Gastrocnemius medialis (tissue), 4 donors: ENCODE results near the gene OR4M2. TPM values are rescaled to one million over a fixed set of nuclear protein-coding genes. Genes with fewer than 3 reads are reported as not detected.
"Not testable (repeated sequence)": the region's sequence is repeated elsewhere in the genome, so short reads cannot be mapped to it uniquely, and the experiment has no call there.

ENCODE experiments used
- ATAC-seq, 2 donors: fragments of 150-250 bp; one replicate each; pipeline ENCODE4 v1.9.1; 2016
- DNase-seq, 2 donors: peaks; one replicate each; pipeline ENCODE4 v3.0.0-alpha.2; 2019
- H3K27ac ChIP-seq, 4 donors: fragments of 200-600 bp; sonication (generic); 1 replicate in 1 of 4; 2 replicates in 3 of 4; pipeline ENCODE4 v1.5.1; 2016 to 2018; ENCODE audit warnings: mild to moderate bottlenecking in 2 of 4, moderate library complexity in 1 of 4
- H3K27me3 ChIP-seq, 3 donors: fragments of 200-600 bp; sonication (generic) in 2 of 3; 1 replicate in 1 of 3; 2 replicates in 2 of 3; pipeline versions ENCODE4 v1.5.1 to v1.6.0; 2016 to 2019; ENCODE audit warnings: mild to moderate bottlenecking in 1 of 3, moderate library complexity in 1 of 3
- H3K36me3 ChIP-seq, 2 donors: fragments of 200-600 bp; sonication (generic) in 1 of 2; one replicate each; pipeline ENCODE4 v1.5.1; 2017 to 2018
- H3K4me1 ChIP-seq, 2 donors: fragments of 200-600 bp; sonication (generic) in 1 of 2; one replicate each; pipeline ENCODE4 v1.5.1; 2016 to 2017; ENCODE audit warnings: mild to moderate bottlenecking in 2 of 2
- H3K4me3 ChIP-seq, 4 donors: fragments of 200-600 bp; sonication (generic) in 3 of 4; 1 replicate in 1 of 4; 2 replicates in 3 of 4; pipeline ENCODE4 v1.5.1; 2016 to 2019; ENCODE audit warnings: mild to moderate bottlenecking in 2 of 4
- H3K9me3 ChIP-seq, 3 donors: fragments of 200-600 bp; sonication (generic) in 2 of 3; 1 replicate in 1 of 3; 2 replicates in 2 of 3; pipeline ENCODE4 v1.5.1; 2016 to 2019
- in situ Hi-C, 4 donors: fragments of 200-750 bp; cut with MboI; loops; one replicate each; pipeline versions ENCODE4 v1.15.0 to v1.8.0; 2017; ENCODE audit warnings: low sequenced_read_pairs in 4 of 4
- intact Hi-C: fragments of 100-400 bp; cut with DNase I; formaldehyde crosslinking; loops from one replicate; pipeline ENCODE4 v1.15.1; 2023; ENCODE audit warnings: low total_unique reads
- total RNA-seq, 4 donors: library from RNA; depleted of rRNA; stranded (reverse); fragments of >200 nt; gene quantifications; one replicate each; pipeline versions ENCODE4 v1.1.0 to v1.2.3, GENCODE V29; 2016

Gene OR4M2, protein sequence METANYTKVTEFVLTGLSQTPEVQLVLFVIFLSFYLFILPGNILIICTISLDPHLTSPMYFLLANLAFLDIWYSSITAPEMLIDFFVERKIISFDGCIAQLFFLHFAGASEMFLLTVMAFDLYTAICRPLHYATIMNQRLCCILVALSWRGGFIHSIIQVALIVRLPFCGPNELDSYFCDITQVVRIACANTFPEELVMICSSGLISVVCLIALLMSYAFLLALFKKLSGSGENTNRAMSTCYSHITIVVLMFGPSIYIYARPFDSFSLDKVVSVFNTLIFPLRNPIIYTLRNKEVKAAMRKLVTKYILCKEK
- not detected for total RNA-seq

- in situ Hi-C loops, ATAC-seq, H3K27me3 ChIP-seq, intact Hi-C loops, DNase-seq, H3K9me3 ChIP-seq, H3K4me1 ChIP-seq, H3K4me3 ChIP-seq, H3K27ac ChIP-seq, H3K36me3 ChIP-seq: not testable (repeated sequence)
Observed at GRCh38 chr15:22080227-22080626, at the start of gene OR4M2. TSS of gene OR4M2 (plus strand) at chr15:22080527. CDS start at chr15:22080625, 98 bp downstream.

DNA sequence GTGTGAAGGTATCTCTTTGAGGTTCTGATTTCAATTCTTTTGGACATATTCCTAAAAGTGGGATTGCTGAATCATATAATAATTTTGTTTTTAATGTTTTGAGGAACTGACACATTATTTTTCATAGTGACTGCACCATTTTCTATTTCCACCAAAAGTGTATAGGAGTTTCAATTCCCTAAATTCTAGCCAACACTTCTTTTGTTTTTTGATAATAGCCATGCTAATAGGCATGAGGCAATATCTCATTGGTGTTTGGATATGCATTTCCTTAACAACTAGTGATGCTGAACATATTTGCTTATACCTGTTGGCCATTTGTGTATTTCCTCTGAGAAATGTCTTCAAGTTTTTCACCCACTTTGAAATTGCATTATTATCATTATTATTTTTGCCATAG, 11.1 kb upstream of the OR4M2 start:
- H3K36me3 ChIP-seq, DNase-seq, H3K9me3 ChIP-seq, H3K4me3 ChIP-seq, ATAC-seq, H3K4me1 ChIP-seq, in situ Hi-C loops, intact Hi-C loops, H3K27me3 ChIP-seq, H3K27ac ChIP-seq: not testable (repeated sequence)

GRCh38 chr15:22081386-22081785, 1.1 kb downstream of the OR4M2 start:
- H3K27ac ChIP-seq, DNase-seq, H3K27me3 ChIP-seq, intact Hi-C loops, H3K4me3 ChIP-seq, H3K4me1 ChIP-seq, in situ Hi-C loops, ATAC-seq, H3K36me3 ChIP-seq, H3K9me3 ChIP-seq: not testable (repeated sequence)

GRCh38 chr15:22098616-22099253, 18.4 kb downstream of the OR4M2 start:
- ATAC-seq, intact Hi-C loops: not testable (repeated sequence)

DNA sequence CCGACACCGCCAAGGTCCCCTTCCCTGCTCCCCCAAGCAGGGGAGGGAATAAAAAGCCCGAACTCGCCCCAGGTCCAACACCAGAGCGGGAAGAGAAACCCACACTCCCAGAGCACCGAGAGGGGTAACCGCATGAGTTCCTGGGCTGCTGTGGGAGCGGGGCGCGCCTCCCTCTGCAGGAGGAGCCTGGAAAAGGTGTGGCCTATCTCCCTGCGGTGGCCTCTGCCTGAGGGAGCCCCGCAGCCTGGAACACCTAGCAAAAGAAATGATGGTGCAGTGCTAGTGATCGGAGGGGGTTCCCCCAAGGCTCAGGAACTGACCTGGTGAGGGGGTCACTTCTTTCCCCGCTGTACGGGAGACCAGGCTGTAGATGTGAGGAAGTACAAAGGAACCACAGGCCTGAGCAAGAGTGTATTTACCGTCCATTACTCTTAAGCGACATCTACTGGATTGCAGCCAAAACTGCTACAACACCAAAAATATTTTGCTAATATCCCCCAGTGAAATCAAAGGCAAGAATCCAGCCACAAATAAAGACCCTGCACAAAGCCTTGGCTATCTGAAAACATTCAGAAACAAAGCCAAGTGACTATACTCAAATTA, 19.1 kb downstream of the OR4M2 start:
- H3K4me3 ChIP-seq, H3K4me1 ChIP-seq, H3K9me3 ChIP-seq, in situ Hi-C loops, H3K27ac ChIP-seq, ATAC-seq, H3K36me3 ChIP-seq, intact Hi-C loops, DNase-seq, H3K27me3 ChIP-seq: not testable (repeated sequence)

More at GRCh38 chr15:22098616-22099253, 18.4 kb downstream of the OR4M2 start:
- H3K4me1 ChIP-seq, H3K4me3 ChIP-seq, H3K27ac ChIP-seq, H3K36me3 ChIP-seq, H3K9me3 ChIP-seq, in situ Hi-C loops, H3K27me3 ChIP-seq, DNase-seq: not testable (repeated sequence)

DNA sequence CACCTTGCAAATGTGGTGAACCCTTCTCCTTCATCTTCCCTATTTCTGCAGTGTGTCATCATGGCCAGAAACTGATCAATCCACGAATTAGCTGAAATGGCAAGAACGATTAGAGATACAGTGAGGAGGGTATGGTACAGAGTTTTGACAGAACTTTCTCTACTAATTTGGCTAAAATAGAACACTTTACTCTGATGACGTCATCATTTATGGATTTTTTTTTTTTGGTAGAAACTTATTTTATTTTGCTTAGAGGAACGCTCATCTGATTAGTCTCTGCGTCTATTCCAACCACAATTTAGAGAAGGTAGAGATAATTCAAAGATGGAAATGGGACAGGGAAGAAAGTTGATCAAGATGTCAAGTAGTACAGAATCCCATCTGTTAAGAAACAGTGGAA, 41.7 kb downstream of the OR4M2 start:
- H3K36me3 ChIP-seq, H3K9me3 ChIP-seq, in situ Hi-C loops, ATAC-seq, H3K27ac ChIP-seq, H3K4me3 ChIP-seq, H3K27me3 ChIP-seq, intact Hi-C loops, H3K4me1 ChIP-seq, DNase-seq: not testable (repeated sequence)

Other genes starting within 250 kb of the OR4M2 start
- gene POTEB, start 202.8 kb upstream of the OR4M2 start, total RNA-seq: not detected